ENCODE measurements around the gene KLK14.

DNA sequence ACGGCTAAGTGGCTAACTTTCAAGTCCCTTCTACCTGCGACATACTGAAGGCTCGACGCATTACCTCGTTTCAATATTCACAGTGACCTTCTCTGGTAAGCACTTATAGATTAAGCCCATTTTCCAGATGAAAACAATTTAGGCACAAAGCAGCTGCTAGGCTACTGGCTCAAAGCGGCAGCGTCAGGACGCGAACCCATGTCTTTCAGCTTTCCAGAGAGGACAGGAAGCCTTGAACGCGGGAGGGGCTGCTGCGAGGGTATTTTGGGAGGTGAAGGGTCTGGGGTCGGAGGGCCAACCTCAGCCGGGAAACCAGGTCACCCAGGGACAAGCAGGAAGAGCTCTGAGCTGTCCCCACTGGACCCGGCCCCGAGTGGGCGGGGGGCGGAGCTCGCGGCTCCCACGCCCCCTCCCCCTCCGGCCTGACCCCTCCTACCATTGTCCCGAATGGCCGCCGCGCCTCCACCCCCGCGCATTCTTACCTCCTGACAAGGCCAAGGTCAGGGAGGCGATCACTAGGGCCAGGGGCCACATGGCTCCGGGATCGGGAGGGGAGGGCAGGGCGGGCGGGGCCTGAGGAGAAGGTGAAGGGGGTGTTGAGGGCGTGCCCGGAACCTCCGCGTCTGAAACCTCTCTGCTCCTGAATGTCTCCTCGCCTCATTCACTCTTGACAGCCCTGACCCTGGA, 18.0 kb downstream of the KLK14 start, which contains the start of gene KLK13:
- TF ChIP-seq, protein P1, sequence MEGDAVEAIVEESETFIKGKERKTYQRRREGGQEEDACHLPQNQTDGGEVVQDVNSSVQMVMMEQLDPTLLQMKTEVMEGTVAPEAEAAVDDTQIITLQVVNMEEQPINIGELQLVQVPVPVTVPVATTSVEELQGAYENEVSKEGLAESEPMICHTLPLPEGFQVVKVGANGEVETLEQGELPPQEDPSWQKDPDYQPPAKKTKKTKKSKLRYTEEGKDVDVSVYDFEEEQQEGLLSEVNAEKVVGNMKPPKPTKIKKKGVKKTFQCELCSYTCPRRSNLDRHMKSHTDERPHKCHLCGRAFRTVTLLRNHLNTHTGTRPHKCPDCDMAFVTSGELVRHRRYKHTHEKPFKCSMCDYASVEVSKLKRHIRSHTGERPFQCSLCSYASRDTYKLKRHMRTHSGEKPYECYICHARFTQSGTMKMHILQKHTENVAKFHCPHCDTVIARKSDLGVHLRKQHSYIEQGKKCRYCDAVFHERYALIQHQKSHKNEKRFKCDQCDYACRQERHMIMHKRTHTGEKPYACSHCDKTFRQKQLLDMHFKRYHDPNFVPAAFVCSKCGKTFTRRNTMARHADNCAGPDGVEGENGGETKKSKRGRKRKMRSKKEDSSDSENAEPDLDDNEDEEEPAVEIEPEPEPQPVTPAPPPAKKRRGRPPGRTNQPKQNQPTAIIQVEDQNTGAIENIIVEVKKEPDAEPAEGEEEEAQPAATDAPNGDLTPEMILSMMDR (IDR thresholded peaks at IDR 0.05), result no peak
- TF ChIP-seq POLR2A (IDR thresholded peaks at IDR 0.05), result no peak

Measured in Peyer's patch (tissue), 4 donors.